DND-41 (cell line): ENCODE measurements around the gene UGCG.
"Not testable (repeated sequence)": the region's sequence is repeated elsewhere in the genome, so short reads cannot be mapped to it uniquely, and the experiment has no call there.

ENCODE experiments used
- ATAC-seq: fragments of 200-7000 bp; cut with Tn5 transposase; 3 replicates; pipeline ENCODE4 v1.9.1; 2021; ENCODE audit warnings: low read depth; ENCODE audit not compliant: insufficient read depth
- DNase-seq: peaks from one replicate; pipeline ENCODE4 v3.0.0-alpha.2; 2020
- H2AFZ ChIP-seq: 2 replicates; pipeline ENCODE4 v1.6.0; 2012; ENCODE audit warnings: low read depth, low read length
- H3K27ac ChIP-seq: 2 replicates; pipeline ENCODE4 v1.5.1; 2012; ENCODE audit warnings: low read length, inconsistent platforms
- H3K27me3 ChIP-seq: fragments of 200-600 bp; sonication (generic); 2 replicates; pipeline ENCODE4 v1.6.0; 2012; ENCODE audit warnings: low read length, mild to moderate bottlenecking, inconsistent platforms; ENCODE audit not compliant: insufficient read depth, poor library complexity
- H3K36me3 ChIP-seq: 2 replicates; pipeline ENCODE4 v1.5.1; 2012; ENCODE audit warnings: low read length, inconsistent platforms; ENCODE audit not compliant: insufficient read depth
- H3K4me1 ChIP-seq: 2 replicates; pipeline ENCODE4 v1.5.1; 2012; ENCODE audit warnings: mild to moderate bottlenecking, low read length; ENCODE audit not compliant: insufficient read depth
- H3K4me2 ChIP-seq: 2 replicates; pipeline ENCODE4 v1.6.0; 2012; ENCODE audit warnings: mild to moderate bottlenecking, moderate library complexity, low read length, inconsistent platforms; ENCODE audit not compliant: insufficient read depth
- H3K4me3 ChIP-seq, 2 experiments: fragments of 200-600 bp in 1 of 2; shearing (Covaris generic) in 1 of 2; 2 replicates each; pipeline ENCODE4 v1.5.1; 2012 to 2016; ENCODE audit warnings: inconsistent platforms in 2 of 2, low read length in 2 of 2, mild to moderate bottlenecking in 2 of 2, low read depth in 1 of 2, moderate library complexity in 1 of 2
- H3K79me2 ChIP-seq: 2 replicates; pipeline ENCODE4 v1.6.0; 2012; ENCODE audit warnings: low read length, inconsistent platforms; ENCODE audit not compliant: insufficient read depth
- H3K9ac ChIP-seq: 2 replicates; pipeline ENCODE4 v1.6.0; 2012; ENCODE audit warnings: low read depth, mild to moderate bottlenecking, inconsistent platforms, low read length, moderate library complexity
- H3K9me3 ChIP-seq: 2 replicates; pipeline ENCODE4 v1.5.1; 2012; ENCODE audit warnings: low read length, moderate library complexity, mild to moderate bottlenecking, inconsistent platforms; ENCODE audit not compliant: insufficient read depth, severe bottlenecking
- H4K20me1 ChIP-seq: 2 replicates; pipeline ENCODE4 v1.6.0; 2012; ENCODE audit warnings: low read length; ENCODE audit not compliant: insufficient read depth
- EZH2 ChIP-seq: IDR thresholded peaks from 3 replicates; pipeline ENCODE4 v1.6.1; 2012; ENCODE audit warnings: borderline replicate concordance, low read depth, mild to moderate bottlenecking, moderate library complexity, low read length, inconsistent platforms; ENCODE audit not compliant: severe bottlenecking
- TF ChIP-seq, protein P1 (sequence below): IDR thresholded peaks from 2 replicates; pipeline ENCODE4 v1.5.1; 2012; ENCODE audit warnings: borderline replicate concordance, low read length, moderate library complexity, mild to moderate bottlenecking; ENCODE audit not compliant: poor library complexity, severe bottlenecking; ENCODE audit errors: extremely low read depth

Gene UGCG

DNA sequence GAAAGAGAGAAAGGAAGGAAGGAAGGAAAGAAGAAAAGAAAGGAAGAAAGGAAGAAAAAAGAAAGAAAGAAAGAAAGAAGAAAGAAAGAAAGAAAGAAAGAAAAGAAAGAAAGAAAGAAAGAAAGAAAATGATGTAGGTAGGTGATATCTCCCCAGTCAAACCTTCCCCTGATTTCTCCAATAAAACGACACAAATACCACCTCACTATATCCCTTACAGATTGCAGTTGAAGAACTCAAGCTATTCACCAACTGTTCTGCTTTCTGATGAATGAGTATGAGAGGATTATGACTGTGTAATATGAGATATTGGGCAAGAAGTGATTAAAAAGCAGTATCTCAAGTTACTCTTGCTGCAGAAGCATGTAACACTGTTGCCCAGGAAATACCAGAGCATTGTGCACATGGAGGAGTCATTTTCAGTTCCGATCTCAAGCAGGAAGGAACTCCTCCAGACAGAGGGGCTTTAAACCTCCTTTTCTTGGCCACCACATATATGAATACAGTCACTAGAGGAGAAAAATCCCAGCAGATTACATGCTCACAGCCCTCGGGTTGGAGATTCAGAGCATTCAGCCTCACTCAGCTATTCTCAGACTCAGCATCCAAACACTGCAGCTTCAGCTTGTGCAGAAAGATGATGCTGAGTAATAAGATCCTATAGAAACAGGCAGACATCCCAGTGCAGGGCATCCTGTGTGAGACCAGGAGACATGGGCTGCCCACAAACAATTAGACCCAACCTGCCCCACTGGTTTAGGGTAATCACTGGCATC lies 61.4 kb downstream of the UGCG start:
- Histone ChIP-seq H3K4me2 (no peak overlapping the region), H4K20me1 (no peaks in the 10 kb centered on the region), H3K36me3 (no peaks in the 10 kb centered on the region), H3K79me2 (no peaks in the 10 kb centered on the region), H2AFZ (no peak overlapping the region), H3K27ac (no peak overlapping the region), H3K4me3 (no peak overlapping the region), H3K9me3 (no peaks in the 10 kb centered on the region), H3K9ac (no peak overlapping the region), H3K27me3 (peaks cover 3% of the 10 kb centered on the region), H3K4me1 (no peaks in the 10 kb centered on the region)
- 0 out of 3 replicates have a peak, but pooled peaks have one; percentile 17 for ATAC-seq
- TF ChIP-seq, protein P1, sequence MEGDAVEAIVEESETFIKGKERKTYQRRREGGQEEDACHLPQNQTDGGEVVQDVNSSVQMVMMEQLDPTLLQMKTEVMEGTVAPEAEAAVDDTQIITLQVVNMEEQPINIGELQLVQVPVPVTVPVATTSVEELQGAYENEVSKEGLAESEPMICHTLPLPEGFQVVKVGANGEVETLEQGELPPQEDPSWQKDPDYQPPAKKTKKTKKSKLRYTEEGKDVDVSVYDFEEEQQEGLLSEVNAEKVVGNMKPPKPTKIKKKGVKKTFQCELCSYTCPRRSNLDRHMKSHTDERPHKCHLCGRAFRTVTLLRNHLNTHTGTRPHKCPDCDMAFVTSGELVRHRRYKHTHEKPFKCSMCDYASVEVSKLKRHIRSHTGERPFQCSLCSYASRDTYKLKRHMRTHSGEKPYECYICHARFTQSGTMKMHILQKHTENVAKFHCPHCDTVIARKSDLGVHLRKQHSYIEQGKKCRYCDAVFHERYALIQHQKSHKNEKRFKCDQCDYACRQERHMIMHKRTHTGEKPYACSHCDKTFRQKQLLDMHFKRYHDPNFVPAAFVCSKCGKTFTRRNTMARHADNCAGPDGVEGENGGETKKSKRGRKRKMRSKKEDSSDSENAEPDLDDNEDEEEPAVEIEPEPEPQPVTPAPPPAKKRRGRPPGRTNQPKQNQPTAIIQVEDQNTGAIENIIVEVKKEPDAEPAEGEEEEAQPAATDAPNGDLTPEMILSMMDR, result no peak
- no peak for TF ChIP-seq EZH2
- DNase-seq, result no peak

- H3K4me2 ChIP-seq, result no peak overlapping the region
- H3K9me3 ChIP-seq, result no peaks in the 10 kb centered on the region
- no peaks in the 10 kb centered on the region for H3K4me1 ChIP-seq
- no peak overlapping the region for H3K4me3 ChIP-seq
- H3K36me3 ChIP-seq, result no peaks in the 10 kb centered on the region
- no peak for DNase-seq
- H3K27ac ChIP-seq, result no peak overlapping the region
- no peaks in the 10 kb centered on the region for H3K79me2 ChIP-seq
- ATAC-seq, result no peak
- peaks cover 3% of the 10 kb centered on the region for H3K27me3 ChIP-seq
- H4K20me1 ChIP-seq, result no peaks in the 10 kb centered on the region
- H2AFZ ChIP-seq, result no peak overlapping the region
- no peak overlapping the region for H3K9ac ChIP-seq
- TF ChIP-seq, protein P1, result no peak
- TF ChIP-seq EZH2, result no peak
These were observed 63.1 kb downstream of the UGCG start for GRCh38 chr9:111959468-111960359.

GRCh38 chr9:111960485-111960884 lies 63.9 kb downstream of the UGCG start:
- not testable (repeated sequence) for H3K4me1 ChIP-seq, H4K20me1 ChIP-seq, ATAC-seq, H3K27me3 ChIP-seq, DNase-seq, H3K36me3 ChIP-seq, H3K27ac ChIP-seq, H3K4me2 ChIP-seq, H2AFZ ChIP-seq, H3K79me2 ChIP-seq, H3K9me3 ChIP-seq, H3K9ac ChIP-seq, H3K4me3 ChIP-seq

- H3K4me2 ChIP-seq, result no peak overlapping the region
- no peak for ATAC-seq
- no peaks in the 10 kb centered on the region for H3K9me3 ChIP-seq
- no peak overlapping the region for H3K27ac ChIP-seq
- no peaks in the 10 kb centered on the region for H4K20me1 ChIP-seq
- no peak overlapping the region for H3K4me3 ChIP-seq
- H3K36me3 ChIP-seq, result no peaks in the 10 kb centered on the region
- no peak for DNase-seq
- H2AFZ ChIP-seq, result no peak overlapping the region
- H3K4me1 ChIP-seq, result no peaks in the 10 kb centered on the region
- H3K27me3 ChIP-seq, result peaks cover 3% of the 10 kb centered on the region
- H3K79me2 ChIP-seq, result no peaks in the 10 kb centered on the region
- H3K9ac ChIP-seq, result no peak overlapping the region
- no peak for TF ChIP-seq EZH2
- TF ChIP-seq, protein P1, result no peak
These were observed 64.4 kb downstream of the UGCG start for GRCh38 chr9:111961009-111961408.
